HCT116 (cell line): Measurements from ENCODE around the gene C6orf132.

ENCODE experiments used
- CTCF ChIP-seq, 3 experiments: fragments of 200-600 bp in 1 of 3; sonication (generic) in 1 of 3; IDR thresholded peaks in 2 of 3; conservative IDR thresholded peaks in 1 of 3; 2 replicates each; pipeline ENCODE4 v1.5.1; 2012 to 2017; ENCODE audit warnings: low read depth in 2 of 3, low read length in 2 of 3, antibody characterized with exemption in 1 of 3, borderline replicate concordance in 1 of 3, control low read depth in 1 of 3, mild to moderate bottlenecking in 1 of 3, mixed read lengths in 1 of 3, mixed run types in 1 of 3, moderate library complexity in 1 of 3; ENCODE audit not compliant: insufficient read depth in 1 of 3
- EZH2phosphoT487 ChIP-seq: fragments of 200-600 bp; IDR thresholded peaks from 2 replicates; pipeline ENCODE4 v1.6.1; 2018; ENCODE audit warnings: antibody characterized with exemption, borderline replicate concordance
- FOSL1 ChIP-seq: IDR thresholded peaks from 2 replicates; pipeline ENCODE4 v1.6.1; 2012; ENCODE audit warnings: low read depth
- MAX ChIP-seq: IDR thresholded peaks from 2 replicates; pipeline ENCODE4 v1.6.1; 2012
- POLR2A ChIP-seq: IDR thresholded peaks from 2 replicates; pipeline ENCODE4 v1.7.0; 2011; ENCODE audit warnings: borderline replicate concordance; ENCODE audit not compliant: insufficient read depth, insufficient read length; ENCODE audit errors: extremely low read depth
- SP1 ChIP-seq: IDR thresholded peaks from 2 replicates; pipeline ENCODE4 v1.6.1; 2012; ENCODE audit warnings: low read depth

- TF ChIP-seq CTCF (IDR thresholded peaks at IDR 0.05 in 2 of 3, conservative IDR thresholded peaks at IDR 0.05 in 1 of 3; ENCODE audit: borderline replicate concordance in 1 of 3, insufficient read depth in 1 of 3, low read depth in 2 of 3, low read length in 2 of 3) (no peak), SP1 (no peak), FOSL1 (no peak), POLR2A (no peak), MAX (no peak), EZH2phosphoT487 (no peak)
Measured at GRCh38 chr6:42176981-42177380, 34.6 kb upstream of the C6orf132 start.
